HEK293 (cell line): ENCODE data around the gene SYDE1.

ENCODE experiments used
- MYNN ChIP-seq: fragments of 450-650 bp; formaldehyde crosslinking; IDR thresholded peaks from 2 replicates; pipeline ENCODE4 v1.5.1; 2016; ENCODE audit warnings: missing biosample characterization, missing genetic modification characterization, borderline replicate concordance
- SP3 ChIP-seq: fragments of 450-650 bp; formaldehyde crosslinking; IDR thresholded peaks from 2 replicates; pipeline ENCODE4 v1.5.1; 2016; ENCODE audit warnings: missing biosample characterization, missing genetic modification characterization
- TCF7L2 ChIP-seq: IDR thresholded peaks from 2 replicates; pipeline ENCODE4 v1.6.1; 2011; ENCODE audit warnings: low read depth, mild to moderate bottlenecking, inconsistent platforms, low read length, moderate library complexity, borderline replicate concordance
- ZBTB21 ChIP-seq: fragments of 450-650 bp; formaldehyde crosslinking; IDR thresholded peaks from 2 replicates; pipeline ENCODE4 v1.5.1; 2017; ENCODE audit warnings: missing biosample characterization, missing genetic modification characterization
- ZNF521 ChIP-seq: fragments of 450-650 bp; formaldehyde crosslinking; IDR thresholded peaks from 2 replicates; pipeline ENCODE4 v1.5.1; 2017; ENCODE audit warnings: missing biosample characterization, mild to moderate bottlenecking, missing genetic modification characterization
- ZNF626 ChIP-seq: fragments of 450-650 bp; sonication (Bioruptor Pico); formaldehyde crosslinking; IDR thresholded peaks from 2 replicates; pipeline ENCODE4 v1.5.1; 2018; ENCODE audit warnings: missing biosample characterization, missing genetic modification characterization, inconsistent platforms
- ZNF777 ChIP-seq: fragments of 450-650 bp; formaldehyde crosslinking; IDR thresholded peaks from 2 replicates; pipeline ENCODE4 v1.5.1; 2017; ENCODE audit warnings: missing biosample characterization, missing genetic modification characterization, borderline replicate concordance
- TF ChIP-seq, protein P1 (sequence below): fragments of 450-650 bp; formaldehyde crosslinking; IDR thresholded peaks from 2 replicates; pipeline ENCODE4 v1.5.1; 2017; ENCODE audit warnings: missing biosample characterization, mild to moderate bottlenecking, missing genetic modification characterization, moderate library complexity
- TF ChIP-seq, protein P2 (sequence below): fragments of 450-650 bp; formaldehyde crosslinking; IDR thresholded peaks from 2 replicates; pipeline ENCODE4 v1.5.1; 2016; ENCODE audit warnings: missing biosample characterization, missing genetic modification characterization
- TF ChIP-seq, protein P3 (sequence below): sonication (generic); formaldehyde crosslinking; IDR thresholded peaks from 2 replicates; pipeline ENCODE4 v1.8.1; 2022; ENCODE audit warnings: mild to moderate bottlenecking, moderate library complexity, missing genetic modification reagents
- TF ChIP-seq, protein P4 (sequence below): fragments of 450-650 bp; formaldehyde crosslinking; IDR thresholded peaks from 2 replicates; pipeline ENCODE4 v1.5.1; 2016; ENCODE audit warnings: missing biosample characterization, missing genetic modification characterization

DNA sequence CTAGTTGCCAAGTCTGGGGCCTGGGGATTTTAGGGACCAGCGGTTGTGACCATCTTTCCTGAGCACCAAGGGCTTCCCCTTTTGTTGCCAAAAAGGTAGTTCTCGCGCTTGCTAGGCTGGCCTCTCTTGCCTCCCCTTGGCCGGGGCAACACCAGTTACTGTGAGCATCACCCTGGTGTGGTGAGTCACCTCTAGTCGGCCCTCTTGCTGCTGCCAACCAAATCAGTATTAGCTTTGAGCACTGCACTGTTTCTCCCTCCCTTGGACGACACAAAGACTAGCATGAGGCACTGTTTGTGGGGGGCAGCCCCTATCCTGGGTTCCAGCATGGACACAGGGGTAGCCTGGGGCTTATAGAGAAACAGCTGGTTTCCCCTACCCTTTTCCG is 6.9 kb downstream of the SYDE1 start:
- TF ChIP-seq, protein P1, sequence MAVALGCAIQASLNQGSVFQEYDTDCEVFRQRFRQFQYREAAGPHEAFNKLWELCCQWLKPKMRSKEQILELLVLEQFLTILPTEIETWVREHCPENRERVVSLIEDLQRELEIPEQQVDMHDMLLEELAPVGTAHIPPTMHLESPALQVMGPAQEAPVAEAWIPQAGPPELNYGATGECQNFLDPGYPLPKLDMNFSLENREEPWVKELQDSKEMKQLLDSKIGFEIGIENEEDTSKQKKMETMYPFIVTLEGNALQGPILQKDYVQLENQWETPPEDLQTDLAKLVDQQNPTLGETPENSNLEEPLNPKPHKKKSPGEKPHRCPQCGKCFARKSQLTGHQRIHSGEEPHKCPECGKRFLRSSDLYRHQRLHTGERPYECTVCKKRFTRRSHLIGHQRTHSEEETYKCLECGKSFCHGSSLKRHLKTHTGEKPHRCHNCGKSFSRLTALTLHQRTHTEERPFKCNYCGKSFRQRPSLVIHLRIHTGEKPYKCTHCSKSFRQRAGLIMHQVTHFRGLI (tag by site-specific recombination) = no peak
- TF ChIP-seq TCF7L2 = no peak
- TF ChIP-seq SP3 (tag by site-specific recombination) = no peak
- TF ChIP-seq, protein P2, sequence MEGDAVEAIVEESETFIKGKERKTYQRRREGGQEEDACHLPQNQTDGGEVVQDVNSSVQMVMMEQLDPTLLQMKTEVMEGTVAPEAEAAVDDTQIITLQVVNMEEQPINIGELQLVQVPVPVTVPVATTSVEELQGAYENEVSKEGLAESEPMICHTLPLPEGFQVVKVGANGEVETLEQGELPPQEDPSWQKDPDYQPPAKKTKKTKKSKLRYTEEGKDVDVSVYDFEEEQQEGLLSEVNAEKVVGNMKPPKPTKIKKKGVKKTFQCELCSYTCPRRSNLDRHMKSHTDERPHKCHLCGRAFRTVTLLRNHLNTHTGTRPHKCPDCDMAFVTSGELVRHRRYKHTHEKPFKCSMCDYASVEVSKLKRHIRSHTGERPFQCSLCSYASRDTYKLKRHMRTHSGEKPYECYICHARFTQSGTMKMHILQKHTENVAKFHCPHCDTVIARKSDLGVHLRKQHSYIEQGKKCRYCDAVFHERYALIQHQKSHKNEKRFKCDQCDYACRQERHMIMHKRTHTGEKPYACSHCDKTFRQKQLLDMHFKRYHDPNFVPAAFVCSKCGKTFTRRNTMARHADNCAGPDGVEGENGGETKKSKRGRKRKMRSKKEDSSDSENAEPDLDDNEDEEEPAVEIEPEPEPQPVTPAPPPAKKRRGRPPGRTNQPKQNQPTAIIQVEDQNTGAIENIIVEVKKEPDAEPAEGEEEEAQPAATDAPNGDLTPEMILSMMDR (tag by site-specific recombination) = no peak
- no peak for TF ChIP-seq MYNN (tag by site-specific recombination)
- TF ChIP-seq ZBTB21 (tag by site-specific recombination) = no peak
- TF ChIP-seq ZNF626 (tag by site-specific recombination) = no peak
- no peak for TF ChIP-seq ZNF521 (tag by site-specific recombination)
- no peak for TF ChIP-seq ZNF777 (tag by site-specific recombination)
- TF ChIP-seq, protein P3, sequence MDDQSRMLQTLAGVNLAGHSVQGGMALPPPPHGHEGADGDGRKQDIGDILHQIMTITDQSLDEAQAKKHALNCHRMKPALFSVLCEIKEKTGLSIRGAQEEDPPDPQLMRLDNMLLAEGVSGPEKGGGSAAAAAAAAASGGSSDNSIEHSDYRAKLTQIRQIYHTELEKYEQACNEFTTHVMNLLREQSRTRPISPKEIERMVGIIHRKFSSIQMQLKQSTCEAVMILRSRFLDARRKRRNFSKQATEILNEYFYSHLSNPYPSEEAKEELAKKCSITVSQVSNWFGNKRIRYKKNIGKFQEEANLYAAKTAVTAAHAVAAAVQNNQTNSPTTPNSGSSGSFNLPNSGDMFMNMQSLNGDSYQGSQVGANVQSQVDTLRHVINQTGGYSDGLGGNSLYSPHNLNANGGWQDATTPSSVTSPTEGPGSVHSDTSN (CRISPR knock-in tag) = no peak
- TF ChIP-seq, protein P4, sequence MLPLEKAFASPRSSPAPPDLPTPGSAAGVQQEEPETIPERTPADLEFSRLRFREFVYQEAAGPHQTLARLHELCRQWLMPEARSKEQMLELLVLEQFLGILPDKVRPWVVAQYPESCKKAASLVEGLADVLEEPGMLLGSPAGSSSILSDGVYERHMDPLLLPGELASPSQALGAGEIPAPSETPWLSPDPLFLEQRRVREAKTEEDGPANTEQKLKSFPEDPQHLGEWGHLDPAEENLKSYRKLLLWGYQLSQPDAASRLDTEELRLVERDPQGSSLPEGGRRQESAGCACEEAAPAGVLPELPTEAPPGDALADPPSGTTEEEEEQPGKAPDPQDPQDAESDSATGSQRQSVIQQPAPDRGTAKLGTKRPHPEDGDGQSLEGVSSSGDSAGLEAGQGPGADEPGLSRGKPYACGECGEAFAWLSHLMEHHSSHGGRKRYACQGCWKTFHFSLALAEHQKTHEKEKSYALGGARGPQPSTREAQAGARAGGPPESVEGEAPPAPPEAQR (tag by site-specific recombination) = no peak
